H1 (cell line): ENCODE results near the gene FHIT. TPM values are rescaled to one million over a fixed set of nuclear protein-coding genes. Genes with fewer than 3 reads are reported as not detected.

ENCODE experiments used
- CTCF ChIA-PET: fragments of 300-600 bp; sonication (Branson Sonifier 250); formaldehyde crosslinking; loops from one replicate; lab custom pipeline; 2021; ENCODE audit not compliant: partially characterized antibody; lab: Charles Lee
- POLR2A ChIA-PET: fragments of 300-600 bp; sonication (Branson Sonifier 250); formaldehyde crosslinking; loops from one replicate; lab custom pipeline; 2021; ENCODE audit warnings: inconsistent platforms; ENCODE audit not compliant: partially characterized antibody; lab: Charles Lee
- DNase-seq, 2 experiments: peaks; one replicate each; pipeline versions ENCODE4 v3.0.0 to v3.0.0-alpha.2; 2010 to 2022; ENCODE audit warnings: low spot score in 2 of 2, low read depth in 1 of 2, mixed read lengths in 1 of 2
- FAIRE-seq: peaks from 2 replicates; lab custom pipeline; 2011; peaks lifted over from hg19 to GRCh38; lab: Jason Lieb, UNC
- H2AFZ ChIP-seq: 2 replicates; pipeline ENCODE4 v1.8.1; 2012; ENCODE audit warnings: low read length, inconsistent platforms
- H2AK5ac ChIP-seq: 2 replicates; pipeline ENCODE4 v1.6.1; 2013; ENCODE audit warnings: low read depth, low read length
- H2BK120ac ChIP-seq: replicated peaks from 2 replicates; pipeline ENCODE3; 2013; ENCODE audit warnings: low read depth, low read length, inconsistent platforms
- H2BK12ac ChIP-seq: 2 replicates; pipeline ENCODE4 v1.6.1; 2013; ENCODE audit warnings: low read depth, low read length
- H2BK15ac ChIP-seq: 2 replicates; pipeline ENCODE4 v1.6.1; 2013; ENCODE audit warnings: low read length
- H2BK20ac ChIP-seq: 2 replicates; pipeline ENCODE4 v1.6.1; 2013; ENCODE audit warnings: low read length
- H2BK5ac ChIP-seq: 2 replicates; pipeline ENCODE4 v1.6.1; 2013; ENCODE audit warnings: low read depth, low read length
- H3K14ac ChIP-seq: 2 replicates; pipeline ENCODE4 v1.6.1; 2013; ENCODE audit warnings: inconsistent platforms; ENCODE audit not compliant: insufficient read length
- H3K18ac ChIP-seq: 2 replicates; pipeline ENCODE4 v1.6.1; 2013; ENCODE audit warnings: low read length; ENCODE audit errors: extremely low read depth
- H3K23ac ChIP-seq: 2 replicates; pipeline ENCODE4 v1.6.1; 2013; ENCODE audit warnings: inconsistent platforms; ENCODE audit not compliant: insufficient read length
- H3K23me2 ChIP-seq: 2 replicates; pipeline ENCODE4 v1.6.1; 2013; ENCODE audit warnings: low read depth, low read length
- H3K27ac ChIP-seq: 2 replicates; pipeline ENCODE4 v1.6.1; 2011; ENCODE audit warnings: low read depth, low read length, inconsistent platforms
- H3K27me3 ChIP-seq, 4 experiments: replicated peaks in 1 of 4; 1 replicate in 1 of 4; 2 replicates in 3 of 4; pipeline versions ENCODE4 v1.6.1 to v1.8.1; 2011 to 2013; ENCODE audit warnings: low read length in 3 of 4, mild to moderate bottlenecking in 3 of 4, inconsistent platforms in 2 of 4, mixed read lengths in 2 of 4, moderate library complexity in 1 of 4; ENCODE audit not compliant: control insufficient read depth in 3 of 4, insufficient read depth in 3 of 4; ENCODE audit errors: extremely low read depth in 1 of 4
- H3K36me3 ChIP-seq, 4 experiments: 2 replicates each; pipeline versions ENCODE4 v1.6.1 to v1.8.1; 2011 to 2013; ENCODE audit warnings: mild to moderate bottlenecking in 4 of 4, low read length in 3 of 4, moderate library complexity in 2 of 4, control low read depth in 1 of 4, inconsistent platforms in 1 of 4; ENCODE audit not compliant: insufficient read depth in 4 of 4, control insufficient read depth in 2 of 4
- H3K4ac ChIP-seq: replicated peaks from 2 replicates; pipeline ENCODE3; 2013; ENCODE audit warnings: low read length, low read depth, mixed read lengths, inconsistent platforms; ENCODE audit not compliant: insufficient read length
- H3K4me1 ChIP-seq, 4 experiments: replicated peaks in 1 of 4; 1 replicate in 1 of 4; 2 replicates in 3 of 4; pipeline versions ENCODE4 v1.6.1 to v1.8.1; 2011 to 2013; ENCODE audit warnings: low read length in 3 of 4, inconsistent platforms in 2 of 4, mixed read lengths in 1 of 4; ENCODE audit not compliant: insufficient read depth in 4 of 4, control insufficient read depth in 3 of 4
- H3K4me2 ChIP-seq, 2 experiments: 2 replicates each; pipeline versions ENCODE4 v1.6.1 to v1.8.1; 2011 to 2013; ENCODE audit warnings: low read depth in 2 of 2, low read length in 2 of 2, control low read depth in 1 of 2, inconsistent platforms in 1 of 2, mild to moderate bottlenecking in 1 of 2; ENCODE audit not compliant: insufficient read depth in 1 of 2
- H3K4me3 ChIP-seq, 4 experiments: fragments of 200-600, 300-600 bp in 1 of 4; sonication (generic), shearing (Covaris generic), sonication (Bioruptor Twin) in 1 of 4; 2 replicates each; pipeline versions ENCODE4 v1.5.1 to v1.8.1; 2011 to 2016; ENCODE audit warnings: low read length in 4 of 4, low read depth in 3 of 4, control low read depth in 2 of 4, inconsistent platforms in 2 of 4, mild to moderate bottlenecking in 2 of 4, mixed read lengths in 1 of 4, moderate library complexity in 1 of 4; ENCODE audit not compliant: insufficient read depth in 2 of 4; ENCODE audit errors: extremely low read depth in 1 of 4
- H3K56ac ChIP-seq: replicated peaks from 2 replicates; pipeline ENCODE3; 2013; ENCODE audit warnings: low read depth, mild to moderate bottlenecking, mixed read lengths, low read length, inconsistent platforms; ENCODE audit not compliant: insufficient read length
- H3K79me1 ChIP-seq: 2 replicates; pipeline ENCODE4 v1.6.1; 2013; ENCODE audit warnings: low read depth, low read length, control low read depth
- H3K79me2 ChIP-seq, 2 experiments: 2 replicates each; pipeline versions ENCODE4 v1.6.1 to v1.8.1; 2012 to 2013; ENCODE audit warnings: low read length in 2 of 2, mild to moderate bottlenecking in 2 of 2, inconsistent platforms in 1 of 2; ENCODE audit not compliant: insufficient read depth in 2 of 2, control insufficient read depth in 1 of 2
- H3K9ac ChIP-seq, 4 experiments: replicated peaks in 1 of 4; 1 replicate in 1 of 4; 2 replicates in 3 of 4; pipeline versions ENCODE4 v1.6.1 to v1.8.1; 2011 to 2013; ENCODE audit warnings: low read depth in 3 of 4, low read length in 3 of 4, control low read depth in 2 of 4, mild to moderate bottlenecking in 2 of 4, moderate library complexity in 2 of 4, inconsistent platforms in 1 of 4; ENCODE audit errors: extremely low read depth in 1 of 4
- H3K9me3 ChIP-seq, 2 experiments: 2 replicates each; pipeline versions ENCODE4 v1.6.1 to v1.8.1; 2012 to 2013; ENCODE audit warnings: mild to moderate bottlenecking in 2 of 2, moderate library complexity in 2 of 2, control low read depth in 1 of 2, inconsistent platforms in 1 of 2, low read depth in 1 of 2, low read length in 1 of 2, mixed read lengths in 1 of 2; ENCODE audit not compliant: insufficient read depth in 2 of 2
- H4K20me1 ChIP-seq, 2 experiments: replicated peaks in 1 of 2; 2 replicates each; pipeline versions ENCODE3 to v1.8.1; 2011 to 2013; ENCODE audit warnings: inconsistent platforms in 2 of 2, low read length in 2 of 2, mild to moderate bottlenecking in 1 of 2; ENCODE audit not compliant: insufficient read depth in 2 of 2, control insufficient read depth in 1 of 2
- H4K5ac ChIP-seq: 2 replicates; pipeline ENCODE4 v1.6.1; 2013; ENCODE audit warnings: low read length, low read depth, mixed read lengths, inconsistent platforms; ENCODE audit not compliant: insufficient read length
- H4K8ac ChIP-seq: 2 replicates; pipeline ENCODE4 v1.8.0; 2013; ENCODE audit warnings: mild to moderate bottlenecking, moderate library complexity, low read length, inconsistent platforms; ENCODE audit not compliant: insufficient read depth; ENCODE audit errors: extremely low read depth
- H4K91ac ChIP-seq: replicated peaks from 2 replicates; pipeline ENCODE3; 2013; ENCODE audit warnings: low read length, mixed read lengths, inconsistent platforms; ENCODE audit not compliant: insufficient read length
- CBX5 ChIP-seq: fragments of 300-800, 300-1000 bp; sonication (generic); IDR thresholded peaks from 2 replicates; pipeline ENCODE4 v1.7.1; 2016; ENCODE audit warnings: antibody characterized with exemption, low read length, low read depth
- CTBP2 ChIP-seq: IDR thresholded peaks from 2 replicates; pipeline ENCODE4 v1.7.0; 2011; ENCODE audit warnings: borderline replicate concordance, mild to moderate bottlenecking, moderate library complexity, mixed read lengths, low read length; ENCODE audit not compliant: insufficient read depth, insufficient read length
- EGR1 ChIP-seq: IDR thresholded peaks from 2 replicates; pipeline ENCODE4 v1.6.1; 2011; ENCODE audit warnings: low read depth, low read length, borderline replicate concordance
- POU5F1 ChIP-seq: IDR thresholded peaks from 2 replicates; pipeline ENCODE4 v1.6.1; 2011; ENCODE audit warnings: low read depth, mild to moderate bottlenecking, low read length, moderate library complexity
- RNF2 ChIP-seq: fragments of 200-900, 300-1000 bp; sonication (generic); IDR thresholded peaks from 2 replicates; pipeline ENCODE4 v1.7.1; 2016; ENCODE audit warnings: borderline replicate concordance, low read depth, mild to moderate bottlenecking, antibody characterized with exemption, low read length; ENCODE audit not compliant: poor library complexity, severe bottlenecking; ENCODE audit errors: missing control alignments
- SP1 ChIP-seq: IDR thresholded peaks from 2 replicates; pipeline ENCODE4 v1.6.1; 2011; ENCODE audit warnings: low read depth, low read length
- SUZ12 ChIP-seq: fragments of 200-600 bp; sonication (generic); IDR thresholded peaks from 2 replicates; pipeline ENCODE4 v1.6.1; 2012; ENCODE audit warnings: mild to moderate bottlenecking, inconsistent platforms, low read length, moderate library complexity, mixed read lengths
- TBP ChIP-seq: IDR thresholded peaks from 2 replicates; pipeline ENCODE4 v1.6.1; 2011; ENCODE audit warnings: low read depth, low read length, improper control_type of control experiment
- TCF12 ChIP-seq: IDR thresholded peaks from 2 replicates; pipeline ENCODE4 v1.6.1; 2011; ENCODE audit warnings: low read depth, mild to moderate bottlenecking, low read length
- polyA plus RNA-seq, 7 experiments: library from polyadenylated mRNA; depleted of rRNA in 3 of 7; stranded (reverse) in 5 of 7; unstranded in 2 of 7; fragments of >200 nt in 5 of 7; fragments of 200-250 nt in 2 of 7; gene quantifications; 1 replicate in 5 of 7; 2 replicates in 1 of 7; 4 replicates in 1 of 7; pipeline versions ENCODE4 v1.2.1 to v1.2.3, GENCODE V29; 2011 to 2013; ENCODE audit warnings: missing spikeins in 2 of 7, mixed read lengths in 2 of 7
- total RNA-seq: library from RNA; stranded (reverse); fragmentation: NEBNext Ultra II Directional; extraction: Animal tissue kit (Norgen Biotek cat#: 25700); gene quantifications from 2 replicates; pipeline ENCODE4 v1.2.1, GENCODE V29; 2021

Gene FHIT
- total and polyA plus RNA-seq, 2 of the 8 experiments (the other 6 are each of a cell fraction or from before 2014, with no cell fraction given), result 1.2 to 3.2 TPM

- H3K14ac ChIP-seq, result no peak overlapping the region
- H3K4me2 ChIP-seq, result no peak overlapping the region
- H2BK120ac ChIP-seq, result no peak overlapping the region
- no peaks in the 10 kb centered on the region for H3K23me2 ChIP-seq
- H3K79me2 ChIP-seq, result no peaks in the 10 kb centered on the region
- no peak overlapping the region for H2BK12ac ChIP-seq
- H3K36me3 ChIP-seq, result no peaks in the 10 kb centered on the region; a peak in 1 of 8 replicates
- H2BK5ac ChIP-seq, result no peak overlapping the region
- peaks cover 0 to 2% (median 0%) of the 10 kb centered on the region in 4 experiments; a peak in 1 of 7 replicates for H3K4me1 ChIP-seq
- no peak for DNase-seq
- no peak overlapping the region for H4K8ac ChIP-seq
- H2AFZ ChIP-seq, result no peak overlapping the region
- no peak overlapping the region for H3K18ac ChIP-seq
- no peak overlapping the region for H4K91ac ChIP-seq
- H3K27me3 ChIP-seq, result no peaks in the 10 kb centered on the region
- H2BK15ac ChIP-seq, result no peak overlapping the region
- H3K56ac ChIP-seq, result no peak overlapping the region
- no peaks in the 10 kb centered on the region for H4K20me1 ChIP-seq
- no peak for TF ChIP-seq SUZ12
- no peak for TF ChIP-seq TCF12
- no peak for TF ChIP-seq TBP
- TF ChIP-seq CTBP2, result no peak
- no peak for TF ChIP-seq CBX5
- TF ChIP-seq POU5F1, result no peak
- no peak for TF ChIP-seq RNF2
- TF ChIP-seq SP1, result no peak
- TF ChIP-seq EGR1, result no peak
- TF ChIP-seq, all 59 proteins: peak for 0
- CTCF ChIA-PET, result interaction anchor here (1.1 to 1.9 kb wide), 5 partner anchors 13 to 208 kb away, joined by 3 to 6 read pairs (median 4); no protein-coding TSS in a partner anchor
- POLR2A ChIA-PET, result interaction anchor here (0.7 kb wide), 1 partner anchor 659 kb away, joined by 3 read pairs; no protein-coding TSS in a partner anchor
- no peaks in the 10 kb centered on the region for H3K9me3 ChIP-seq
- H4K5ac ChIP-seq, result no peak overlapping the region
- no peak overlapping the region for H2AK5ac ChIP-seq
- H3K79me1 ChIP-seq, result no peaks in the 10 kb centered on the region
- H3K23ac ChIP-seq, result no peak overlapping the region
- H3K27ac ChIP-seq, result no peak overlapping the region
- H2BK20ac ChIP-seq, result no peak overlapping the region
- no peak overlapping the region for H3K9ac ChIP-seq
- no peak overlapping the region for H3K4me3 ChIP-seq
- H3K4ac ChIP-seq, result no peak overlapping the region
- no peak for FAIRE-seq
Measured at GRCh38 chr3:61173676-61174075, 77.6 kb downstream of the FHIT start.
